Esophagus muscularis mucosa (tissue), 4 donors: ENCODE measurements around the gene ETV2. TPM values are rescaled to one million over a fixed set of nuclear protein-coding genes. Genes with fewer than 3 reads are reported as not detected.

Experiments
- DNase-seq: peaks from one replicate; pipeline ENCODE4 v3.0.0-alpha.2; 2017; ENCODE audit errors: extremely low spot score
- H3K27ac ChIP-seq, 4 donors: fragments of 200-600 bp; sonication (generic); replicated peaks in 1 of 4; 1 replicate in 3 of 4; 2 replicates in 1 of 4; pipeline ENCODE4 v1.5.1; 2016 to 2019; ENCODE audit warnings: mild to moderate bottlenecking in 1 of 4
- H3K27me3 ChIP-seq, 4 donors: fragments of 200-600 bp; sonication (generic); one replicate each; pipeline versions ENCODE4 v1.5.1 to v1.6.0; 2016 to 2019
- H3K36me3 ChIP-seq, 4 donors: fragments of 200-600 bp; sonication (generic); one replicate each; pipeline ENCODE4 v1.5.1; 2016 to 2019
- H3K4me1 ChIP-seq, 4 donors: fragments of 200-600 bp; sonication (generic); one replicate each; pipeline ENCODE4 v1.5.1; 2016 to 2019
- H3K4me3 ChIP-seq, 4 donors: fragments of 200-600 bp; sonication (generic); 1 replicate in 2 of 4; 2 replicates in 2 of 4; pipeline ENCODE4 v1.5.1; 2016 to 2019; ENCODE audit warnings: mild to moderate bottlenecking in 4 of 4, moderate library complexity in 1 of 4
- H3K9me3 ChIP-seq, 4 donors: fragments of 200-600 bp; sonication (generic); 1 replicate in 3 of 4; 2 replicates in 1 of 4; pipeline ENCODE4 v1.5.1; 2016 to 2019
- EP300 ChIP-seq: sonication (generic); formaldehyde crosslinking; IDR thresholded peaks from one replicate; pipeline ENCODE4 v1.6.1; 2017; ENCODE audit warnings: antibody characterized with exemption
- POLR2A ChIP-seq: fragments of 450-650 bp; IDR thresholded peaks from one replicate; pipeline ENCODE4 v1.6.1; 2017; ENCODE audit warnings: antibody characterized with exemption, moderate library complexity, mild to moderate bottlenecking, low read depth
- POLR2AphosphoS5 ChIP-seq, 2 donors: sonication (generic); formaldehyde crosslinking; IDR thresholded peaks; one replicate each; pipeline ENCODE4 v1.6.1; 2017; ENCODE audit warnings: antibody characterized with exemption in 2 of 2
- WGBS: methylation state at CpG from one replicate; pipeline ENCODE4 v1.1.5; 2018; 5-methylcytosine and 5-hydroxymethylcytosine counted together
- intact Hi-C: fragments of 100-400 bp; cut with DNase I; formaldehyde crosslinking; loops from one replicate; pipeline ENCODE4 v1.15.1; 2023
- total RNA-seq, 4 donors: library from RNA; depleted of rRNA; stranded (reverse); fragments of >200 nt; gene quantifications; one replicate each; pipeline versions ENCODE4 v1.1.0 to v1.2.1, GENCODE V29; 2016
- TF ChIP-seq, protein P1 (sequence below), 3 experiments: fragments of 200-600 bp in 2 of 3; fragments of 450-650 bp in 1 of 3; sonication (generic) in 2 of 3; IDR thresholded peaks; one replicate each; pipeline ENCODE4 v1.5.1; 2017 to 2019; ENCODE audit warnings: antibody characterized with exemption in 3 of 3, mild to moderate bottlenecking in 2 of 3, moderate library complexity in 1 of 3

ETV2 gene
- total RNA-seq, 4 donors from 2014 or later = 3.4 TPM; not detected in 3

DNA sequence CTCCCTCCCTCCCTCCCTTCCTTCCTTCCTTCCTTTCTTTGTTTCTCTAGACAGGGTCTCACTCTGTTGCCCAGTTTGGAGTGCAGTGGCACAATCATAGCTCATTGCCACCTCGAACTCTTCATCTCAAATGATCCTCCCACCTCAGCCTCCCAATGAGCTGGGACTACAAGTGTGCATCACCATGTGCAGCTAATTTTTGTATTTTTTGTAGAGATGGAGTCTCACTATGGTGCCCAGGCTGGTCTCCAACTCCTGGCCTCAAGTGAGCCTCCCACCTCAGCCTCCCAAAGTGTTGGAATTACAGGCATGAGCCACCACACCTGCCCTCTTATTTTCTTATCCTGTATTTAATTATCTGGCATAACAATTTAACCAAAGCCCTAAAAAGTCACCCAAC is 29.1 kb downstream of the ETV2 start:
- Histone ChIP-seq H3K4me1 (peaks cover 3 to 10% (median 8%) of the 10 kb centered on the region in 4 donors), H3K4me3 (no peak overlapping the region), H3K36me3 (peaks cover 0 to 6% (median under 1%) of the 10 kb centered on the region in 4 donors), H3K27me3 (peaks cover 0 to 40% (median 8%) of the 10 kb centered on the region in 4 donors), H3K27ac (no peak overlapping the region), H3K9me3 (no peaks in the 10 kb centered on the region)
- TF ChIP-seq, protein P1, sequence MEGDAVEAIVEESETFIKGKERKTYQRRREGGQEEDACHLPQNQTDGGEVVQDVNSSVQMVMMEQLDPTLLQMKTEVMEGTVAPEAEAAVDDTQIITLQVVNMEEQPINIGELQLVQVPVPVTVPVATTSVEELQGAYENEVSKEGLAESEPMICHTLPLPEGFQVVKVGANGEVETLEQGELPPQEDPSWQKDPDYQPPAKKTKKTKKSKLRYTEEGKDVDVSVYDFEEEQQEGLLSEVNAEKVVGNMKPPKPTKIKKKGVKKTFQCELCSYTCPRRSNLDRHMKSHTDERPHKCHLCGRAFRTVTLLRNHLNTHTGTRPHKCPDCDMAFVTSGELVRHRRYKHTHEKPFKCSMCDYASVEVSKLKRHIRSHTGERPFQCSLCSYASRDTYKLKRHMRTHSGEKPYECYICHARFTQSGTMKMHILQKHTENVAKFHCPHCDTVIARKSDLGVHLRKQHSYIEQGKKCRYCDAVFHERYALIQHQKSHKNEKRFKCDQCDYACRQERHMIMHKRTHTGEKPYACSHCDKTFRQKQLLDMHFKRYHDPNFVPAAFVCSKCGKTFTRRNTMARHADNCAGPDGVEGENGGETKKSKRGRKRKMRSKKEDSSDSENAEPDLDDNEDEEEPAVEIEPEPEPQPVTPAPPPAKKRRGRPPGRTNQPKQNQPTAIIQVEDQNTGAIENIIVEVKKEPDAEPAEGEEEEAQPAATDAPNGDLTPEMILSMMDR (IDR thresholded peaks at IDR 0.05) = no peak
- no peak for TF ChIP-seq EP300
- no peak for TF ChIP-seq POLR2A
- no peak for TF ChIP-seq POLR2AphosphoS5 (IDR thresholded peaks at IDR 0.05)
- no peak for DNase-seq
- intact Hi-C loops = no loop called here
- 79% methylated on average over 1 of the region's 1 CpG for WGBS

DNA sequence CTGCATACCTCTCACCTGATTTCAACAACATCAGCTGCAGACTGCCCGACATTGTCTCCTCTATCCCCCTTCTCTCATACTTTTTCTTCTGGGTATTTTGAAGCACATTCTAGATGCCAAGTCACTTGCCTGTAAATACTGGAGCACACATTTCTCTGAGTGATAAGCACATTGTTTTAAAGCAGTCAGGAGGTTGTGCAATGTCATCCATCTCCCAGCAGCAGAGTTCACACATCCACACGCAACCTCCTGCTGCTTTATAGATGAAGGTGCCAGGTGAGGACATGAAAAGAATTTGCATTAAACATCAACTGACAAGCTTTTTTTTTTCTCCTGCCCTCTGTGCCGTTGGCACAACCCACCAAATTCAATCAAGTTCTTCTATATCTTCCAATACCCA is 30.3 kb downstream of the ETV2 start:
- peaks cover 3 to 10% (median 8%) of the 10 kb centered on the region in 4 donors for H3K4me1 ChIP-seq
- no peaks in the 10 kb centered on the region for H3K36me3 ChIP-seq
- DNase-seq = no peak
- WGBS = 43% methylated on average over 3 of the region's 3 CpGs
- H3K27me3 ChIP-seq = peaks cover 0 to 51% (median 8%) of the 10 kb centered on the region in 4 donors
- no peak for TF ChIP-seq EP300
- TF ChIP-seq POLR2AphosphoS5 (IDR thresholded peaks at IDR 0.05) = no peak
- TF ChIP-seq POLR2A = no peak
- TF ChIP-seq, protein P1 (IDR thresholded peaks at IDR 0.05) = no peak
- H3K27ac ChIP-seq = no peak overlapping the region
- H3K9me3 ChIP-seq = no peaks in the 10 kb centered on the region
- intact Hi-C loops = no loop called here
- H3K4me3 ChIP-seq = no peak overlapping the region

DNA sequence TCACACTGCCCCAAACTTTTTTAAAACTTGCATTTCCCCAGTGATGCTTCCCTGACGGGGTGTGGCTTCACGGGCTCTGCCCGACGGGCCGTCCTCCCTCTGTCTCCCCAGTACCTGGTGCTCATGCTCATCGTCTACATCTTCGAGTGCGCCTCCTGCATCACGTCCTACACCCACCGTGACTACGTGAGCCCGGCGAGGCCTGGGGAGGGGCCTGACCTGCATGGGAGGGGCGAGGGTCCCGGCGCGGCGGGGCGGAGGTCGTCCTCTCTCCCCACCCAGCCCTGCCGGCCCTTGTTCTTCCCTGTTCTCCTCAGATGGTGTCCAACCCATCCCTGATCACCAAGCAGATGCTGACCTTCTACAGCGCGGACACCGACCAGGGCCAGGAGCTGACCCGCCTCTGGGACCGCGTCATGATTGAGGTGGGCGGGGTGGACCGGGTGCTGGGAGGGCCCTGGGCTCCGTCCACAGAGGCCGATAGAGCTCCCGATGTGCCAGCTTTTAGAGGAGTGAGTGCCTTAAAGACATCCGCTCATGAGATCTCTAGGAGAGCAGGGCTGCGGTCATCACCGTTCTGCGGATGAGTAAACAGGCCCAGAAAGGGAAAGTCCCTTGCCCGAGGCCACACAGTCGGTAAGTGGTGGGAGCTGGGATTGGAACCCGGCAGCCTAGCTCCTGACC is 31.7 kb downstream of the ETV2 start:
- Histone ChIP-seq H3K4me3 (peak overlapping the region; percentile 30 to 59 (median 42)), H3K27ac (no peak overlapping the region), H3K27me3 (peaks cover 0 to 64% (median 8%) of the 10 kb centered on the region in 4 donors), H3K4me1 (peaks cover 3 to 10% (median 8%) of the 10 kb centered on the region in 4 donors), H3K9me3 (no peaks in the 10 kb centered on the region), H3K36me3 (no peaks in the 10 kb centered on the region)
- no peak for TF ChIP-seq POLR2AphosphoS5 (IDR thresholded peaks at IDR 0.05)
- TF ChIP-seq, protein P1 (IDR thresholded peaks at IDR 0.05) = no peak
- TF ChIP-seq POLR2A = no peak
- no peak for TF ChIP-seq EP300
- no peak for DNase-seq
- intact Hi-C loops = no loop called here
- 7% methylated on average over 34 of the region's 39 CpGs for whole genome bisulfite sequencing

DNA sequence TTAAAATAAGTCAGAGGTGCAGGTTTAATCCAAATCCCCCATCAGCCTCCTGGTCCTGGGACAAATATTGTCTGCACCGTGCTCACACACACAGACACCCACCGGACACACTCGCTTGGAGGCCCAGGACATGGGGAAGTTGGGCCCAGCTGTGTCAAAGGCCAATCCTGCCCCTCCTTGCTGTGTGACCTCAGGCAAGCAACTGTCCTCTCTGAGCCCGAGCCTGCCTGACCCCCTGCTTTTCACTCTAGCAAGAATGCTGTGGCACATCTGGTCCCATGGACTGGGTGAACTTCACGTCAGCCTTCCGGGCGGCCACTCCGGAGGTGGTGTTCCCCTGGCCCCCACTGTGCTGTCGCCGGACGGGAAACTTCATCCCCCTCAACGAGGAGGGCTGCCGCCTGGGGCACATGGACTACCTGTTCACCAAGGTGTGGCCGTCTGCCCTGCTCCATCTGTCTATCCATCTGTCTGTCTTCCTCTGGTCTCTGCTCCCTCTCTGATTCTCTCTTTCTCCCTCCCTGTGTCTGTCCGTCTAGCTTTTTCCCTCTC is 34.1 kb downstream of the ETV2 start:
- Histone ChIP-seq H3K27me3 (peaks cover 0 to 64% (median 8%) of the 10 kb centered on the region in 4 donors), H3K9me3 (no peaks in the 10 kb centered on the region), H3K4me1 (peaks cover 3 to 10% (median 8%) of the 10 kb centered on the region in 4 donors), H3K36me3 (no peaks in the 10 kb centered on the region), H3K4me3 (no peak overlapping the region), H3K27ac (no peak overlapping the region)
- DNase-seq = no peak
- 65% methylated on average over 7 of the region's 15 CpGs for WGBS
- intact Hi-C loops = no loop called here
- TF ChIP-seq EP300 (no peak), POLR2A (no peak), POLR2AphosphoS5 (IDR thresholded peaks at IDR 0.05) (no peak)
- TF ChIP-seq, protein P1 (IDR thresholded peaks at IDR 0.05) = no peak
